ENCODE measurements around the gene ASPHD2.

Gene ASPHD2

DNA sequence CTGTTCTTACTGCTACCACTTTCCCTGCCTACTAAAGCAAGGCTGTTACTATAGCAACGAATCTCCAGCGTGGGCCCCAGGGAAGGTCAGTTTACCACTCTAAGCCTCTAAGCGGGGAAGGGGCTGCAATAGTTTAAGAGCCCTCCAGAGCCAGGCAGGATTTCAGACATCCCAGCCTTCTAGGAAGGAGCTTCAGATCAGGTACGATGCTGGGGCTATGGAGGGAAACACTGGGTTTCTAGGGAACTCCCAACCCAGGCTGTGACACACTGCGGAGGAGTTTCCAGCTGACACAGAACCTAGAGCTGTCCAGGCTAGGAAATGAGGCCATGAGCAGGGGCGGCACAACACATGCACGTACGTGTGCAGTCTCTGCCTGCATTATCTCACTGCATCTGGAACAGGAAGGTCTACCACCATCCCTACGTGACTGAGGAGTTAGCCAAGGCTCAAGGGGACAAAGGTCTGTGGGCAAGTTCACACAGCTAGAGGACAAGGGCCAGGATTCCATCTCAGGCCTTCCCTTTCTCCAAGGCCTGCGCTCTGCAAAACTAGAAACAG is 34.1 kb downstream of the ASPHD2 start:
- H3K36me3 ChIP-seq (ENCODE audit: control insufficient read depth in 2 of 2, insufficient read depth in 1 of 2, low read length in 2 of 2) = peaks cover 21 to 96% of the 10 kb centered on the region in 2 experiments
- H3K4me1 ChIP-seq (ENCODE audit: control insufficient read depth, insufficient read depth, low read length) = no peaks in the 10 kb centered on the region; the same call in 1 of the 2 replicates
- no peak overlapping the region for H3K27ac ChIP-seq (ENCODE audit: extremely low read depth, low read depth, low read length)
- CTCF ChIA-PET = interaction anchor here (0.5 to 10.4 kb wide), 10 partner anchors 9 to 214 kb away, joined by 3 to 267 read pairs (median 4); partner anchors contain the start of genes HPS4 and SRRD
- POLR2A ChIA-PET = no interaction called here
- H3K9me3 ChIP-seq (ENCODE audit: control insufficient read depth, insufficient read depth, low read depth, low read length) = no peaks in the 10 kb centered on the region
- H3K4me3 ChIP-seq (ENCODE audit: low read depth, low read length) = no peak overlapping the region
- TF ChIP-seq OVOL3 (tag by site-specific recombination; IDR thresholded peaks at IDR 0.05) (no peak), ZNF76 (tag by site-specific recombination; IDR thresholded peaks at IDR 0.05; ENCODE audit: borderline replicate concordance, low read depth) (no peak), ZNF558 (tag by site-specific recombination; IDR thresholded peaks at IDR 0.05) (no peak), ZNF292 (tag by site-specific recombination; IDR thresholded peaks at IDR 0.05; ENCODE audit: borderline replicate concordance, low read depth) (no peak), SALL2 (tag by site-specific recombination; IDR thresholded peaks at IDR 0.05; ENCODE audit: borderline replicate concordance) (no peak)
- TF ChIP-seq, protein P1, sequence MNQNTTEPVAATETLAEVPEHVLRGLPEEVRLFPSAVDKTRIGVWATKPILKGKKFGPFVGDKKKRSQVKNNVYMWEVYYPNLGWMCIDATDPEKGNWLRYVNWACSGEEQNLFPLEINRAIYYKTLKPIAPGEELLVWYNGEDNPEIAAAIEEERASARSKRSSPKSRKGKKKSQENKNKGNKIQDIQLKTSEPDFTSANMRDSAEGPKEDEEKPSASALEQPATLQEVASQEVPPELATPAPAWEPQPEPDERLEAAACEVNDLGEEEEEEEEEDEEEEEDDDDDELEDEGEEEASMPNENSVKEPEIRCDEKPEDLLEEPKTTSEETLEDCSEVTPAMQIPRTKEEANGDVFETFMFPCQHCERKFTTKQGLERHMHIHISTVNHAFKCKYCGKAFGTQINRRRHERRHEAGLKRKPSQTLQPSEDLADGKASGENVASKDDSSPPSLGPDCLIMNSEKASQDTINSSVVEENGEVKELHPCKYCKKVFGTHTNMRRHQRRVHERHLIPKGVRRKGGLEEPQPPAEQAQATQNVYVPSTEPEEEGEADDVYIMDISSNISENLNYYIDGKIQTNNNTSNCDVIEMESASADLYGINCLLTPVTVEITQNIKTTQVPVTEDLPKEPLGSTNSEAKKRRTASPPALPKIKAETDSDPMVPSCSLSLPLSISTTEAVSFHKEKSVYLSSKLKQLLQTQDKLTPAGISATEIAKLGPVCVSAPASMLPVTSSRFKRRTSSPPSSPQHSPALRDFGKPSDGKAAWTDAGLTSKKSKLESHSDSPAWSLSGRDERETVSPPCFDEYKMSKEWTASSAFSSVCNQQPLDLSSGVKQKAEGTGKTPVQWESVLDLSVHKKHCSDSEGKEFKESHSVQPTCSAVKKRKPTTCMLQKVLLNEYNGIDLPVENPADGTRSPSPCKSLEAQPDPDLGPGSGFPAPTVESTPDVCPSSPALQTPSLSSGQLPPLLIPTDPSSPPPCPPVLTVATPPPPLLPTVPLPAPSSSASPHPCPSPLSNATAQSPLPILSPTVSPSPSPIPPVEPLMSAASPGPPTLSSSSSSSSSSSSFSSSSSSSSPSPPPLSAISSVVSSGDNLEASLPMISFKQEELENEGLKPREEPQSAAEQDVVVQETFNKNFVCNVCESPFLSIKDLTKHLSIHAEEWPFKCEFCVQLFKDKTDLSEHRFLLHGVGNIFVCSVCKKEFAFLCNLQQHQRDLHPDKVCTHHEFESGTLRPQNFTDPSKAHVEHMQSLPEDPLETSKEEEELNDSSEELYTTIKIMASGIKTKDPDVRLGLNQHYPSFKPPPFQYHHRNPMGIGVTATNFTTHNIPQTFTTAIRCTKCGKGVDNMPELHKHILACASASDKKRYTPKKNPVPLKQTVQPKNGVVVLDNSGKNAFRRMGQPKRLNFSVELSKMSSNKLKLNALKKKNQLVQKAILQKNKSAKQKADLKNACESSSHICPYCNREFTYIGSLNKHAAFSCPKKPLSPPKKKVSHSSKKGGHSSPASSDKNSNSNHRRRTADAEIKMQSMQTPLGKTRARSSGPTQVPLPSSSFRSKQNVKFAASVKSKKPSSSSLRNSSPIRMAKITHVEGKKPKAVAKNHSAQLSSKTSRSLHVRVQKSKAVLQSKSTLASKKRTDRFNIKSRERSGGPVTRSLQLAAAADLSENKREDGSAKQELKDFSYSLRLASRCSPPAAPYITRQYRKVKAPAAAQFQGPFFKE (tag by site-specific recombination; IDR thresholded peaks at IDR 0.05; ENCODE audit: borderline replicate concordance) = no peak
- TF ChIP-seq, protein P2, sequence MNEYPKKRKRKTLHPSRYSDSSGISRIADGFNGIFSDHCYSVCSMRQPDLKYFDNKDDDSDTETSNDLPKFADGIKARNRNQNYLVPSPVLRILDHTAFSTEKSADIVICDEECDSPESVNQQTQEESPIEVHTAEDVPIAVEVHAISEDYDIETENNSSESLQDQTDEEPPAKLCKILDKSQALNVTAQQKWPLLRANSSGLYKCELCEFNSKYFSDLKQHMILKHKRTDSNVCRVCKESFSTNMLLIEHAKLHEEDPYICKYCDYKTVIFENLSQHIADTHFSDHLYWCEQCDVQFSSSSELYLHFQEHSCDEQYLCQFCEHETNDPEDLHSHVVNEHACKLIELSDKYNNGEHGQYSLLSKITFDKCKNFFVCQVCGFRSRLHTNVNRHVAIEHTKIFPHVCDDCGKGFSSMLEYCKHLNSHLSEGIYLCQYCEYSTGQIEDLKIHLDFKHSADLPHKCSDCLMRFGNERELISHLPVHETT (tag by site-specific recombination; IDR thresholded peaks at IDR 0.05) = no peak
- TF ChIP-seq, protein P3, sequence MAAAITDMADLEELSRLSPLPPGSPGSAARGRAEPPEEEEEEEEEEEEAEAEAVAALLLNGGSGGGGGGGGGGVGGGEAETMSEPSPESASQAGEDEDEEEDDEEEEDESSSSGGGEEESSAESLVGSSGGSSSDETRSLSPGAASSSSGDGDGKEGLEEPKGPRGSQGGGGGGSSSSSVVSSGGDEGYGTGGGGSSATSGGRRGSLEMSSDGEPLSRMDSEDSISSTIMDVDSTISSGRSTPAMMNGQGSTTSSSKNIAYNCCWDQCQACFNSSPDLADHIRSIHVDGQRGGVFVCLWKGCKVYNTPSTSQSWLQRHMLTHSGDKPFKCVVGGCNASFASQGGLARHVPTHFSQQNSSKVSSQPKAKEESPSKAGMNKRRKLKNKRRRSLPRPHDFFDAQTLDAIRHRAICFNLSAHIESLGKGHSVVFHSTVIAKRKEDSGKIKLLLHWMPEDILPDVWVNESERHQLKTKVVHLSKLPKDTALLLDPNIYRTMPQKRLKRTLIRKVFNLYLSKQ (tag by site-specific recombination; IDR thresholded peaks at IDR 0.05; ENCODE audit: borderline replicate concordance) = no peak
- TF ChIP-seq, protein P4, sequence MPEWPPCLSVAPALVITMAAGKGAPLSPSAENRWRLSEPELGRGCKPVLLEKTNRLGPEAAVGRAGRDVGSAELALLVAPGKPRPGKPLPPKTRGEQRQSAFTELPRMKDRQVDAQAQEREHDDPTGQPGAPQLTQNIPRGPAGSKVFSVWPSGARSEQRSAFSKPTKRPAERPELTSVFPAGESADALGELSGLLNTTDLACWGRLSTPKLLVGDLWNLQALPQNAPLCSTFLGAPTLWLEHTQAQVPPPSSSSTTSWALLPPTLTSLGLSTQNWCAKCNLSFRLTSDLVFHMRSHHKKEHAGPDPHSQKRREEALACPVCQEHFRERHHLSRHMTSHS (tag by site-specific recombination; IDR thresholded peaks at IDR 0.05) = no peak

DNA sequence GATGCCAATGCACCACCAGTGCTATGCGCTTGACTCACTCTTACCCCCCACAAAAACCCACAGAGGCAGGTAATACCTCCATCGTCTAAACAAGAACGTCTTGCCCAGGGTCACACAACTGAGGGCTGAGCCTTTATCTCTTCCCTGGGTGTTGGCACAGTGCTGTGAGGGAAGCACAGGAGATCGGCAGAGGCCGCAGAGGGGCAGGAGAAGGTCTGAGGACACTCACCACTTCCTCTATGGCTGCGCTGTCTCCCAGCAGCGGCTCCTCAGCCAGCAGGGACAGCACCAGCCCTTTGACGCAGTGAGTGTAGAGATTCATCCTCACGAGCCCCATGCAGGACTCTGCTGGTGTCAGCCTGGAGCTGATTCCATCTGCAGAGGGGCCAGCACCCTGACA is 34.6 kb downstream of the ASPHD2 start:
- Histone ChIP-seq H3K9me3 (ENCODE audit: control insufficient read depth, insufficient read depth, low read depth, low read length) (no peaks in the 10 kb centered on the region), H3K36me3 (ENCODE audit: control insufficient read depth in 2 of 2, insufficient read depth in 1 of 2, low read length in 2 of 2) (peaks cover 26 to 96% of the 10 kb centered on the region in 2 experiments), H3K4me3 (ENCODE audit: low read depth, low read length) (no peak overlapping the region), H3K27ac (ENCODE audit: extremely low read depth, low read depth, low read length) (no peak overlapping the region), H3K4me1 (ENCODE audit: control insufficient read depth, insufficient read depth, low read length) (no peaks in the 10 kb centered on the region; the same call in 1 of the 2 replicates)
- ChIA-PET CTCF (interaction anchor here (0.8 to 10.4 kb wide), 4 partner anchors 11 to 99 kb away, joined by 3 to 267 read pairs (median 100); no protein-coding TSS in a partner anchor), POLR2A (no interaction called here)
- TF ChIP-seq ZNF404 (tag by site-specific recombination; IDR thresholded peaks at IDR 0.05) (no peak), ZNF366 (tag by site-specific recombination; conservative IDR thresholded peaks at IDR 0.05) (no peak), ZBTB1 (tag by site-specific recombination; IDR thresholded peaks at IDR 0.05) (no peak), ZNF560 (tag by site-specific recombination; IDR thresholded peaks at IDR 0.05; ENCODE audit: borderline replicate concordance) (no peak)
- TF ChIP-seq, protein P5, sequence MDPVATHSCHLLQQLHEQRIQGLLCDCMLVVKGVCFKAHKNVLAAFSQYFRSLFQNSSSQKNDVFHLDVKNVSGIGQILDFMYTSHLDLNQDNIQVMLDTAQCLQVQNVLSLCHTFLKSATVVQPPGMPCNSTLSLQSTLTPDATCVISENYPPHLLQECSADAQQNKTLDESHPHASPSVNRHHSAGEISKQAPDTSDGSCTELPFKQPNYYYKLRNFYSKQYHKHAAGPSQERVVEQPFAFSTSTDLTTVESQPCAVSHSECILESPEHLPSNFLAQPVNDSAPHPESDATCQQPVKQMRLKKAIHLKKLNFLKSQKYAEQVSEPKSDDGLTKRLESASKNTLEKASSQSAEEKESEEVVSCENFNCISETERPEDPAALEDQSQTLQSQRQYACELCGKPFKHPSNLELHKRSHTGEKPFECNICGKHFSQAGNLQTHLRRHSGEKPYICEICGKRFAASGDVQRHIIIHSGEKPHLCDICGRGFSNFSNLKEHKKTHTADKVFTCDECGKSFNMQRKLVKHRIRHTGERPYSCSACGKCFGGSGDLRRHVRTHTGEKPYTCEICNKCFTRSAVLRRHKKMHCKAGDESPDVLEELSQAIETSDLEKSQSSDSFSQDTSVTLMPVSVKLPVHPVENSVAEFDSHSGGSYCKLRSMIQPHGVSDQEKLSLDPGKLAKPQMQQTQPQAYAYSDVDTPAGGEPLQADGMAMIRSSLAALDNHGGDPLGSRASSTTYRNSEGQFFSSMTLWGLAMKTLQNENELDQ (tag by site-specific recombination; IDR thresholded peaks at IDR 0.05; ENCODE audit: low read depth) = no peak

Measured in HEK293 (cell line).